Activated CD8-positive, alpha-beta T cell treated with anti-CD3 and anti-CD28 coated beads for 36 hours (primary cell): ENCODE data around the gene LIPE. TPM values are rescaled to one million over a fixed set of nuclear protein-coding genes. Genes with fewer than 3 reads are reported as not detected.

Source experiments
- ATAC-seq: fragments of 200-7000 bp; cut with Tn5 transposase; one replicate; pipeline ENCODE4 v1.10.0; 2021; ENCODE audit warnings: mild to moderate bottlenecking, moderate library complexity
- CTCF ChIA-PET: fragments of 350-600 bp; sonication (Branson Sonifier 250); formaldehyde crosslinking; loops from one replicate; lab custom pipeline; 2021; ENCODE audit warnings: antibody characterized with exemption; lab: Charles Lee
- POLR2A ChIA-PET: fragments of 350-600 bp; sonication (Branson Sonifier 250); formaldehyde crosslinking; loops from one replicate; lab custom pipeline; 2021; ENCODE audit warnings: antibody characterized with exemption; lab: Charles Lee
- DNase-seq: peaks from one replicate; pipeline ENCODE4 v3.0.0-alpha.2; 2020
- H3K27ac Mint-ChIP-seq: one replicate; pipeline ENCODE4 v1.8.0; 2021; ENCODE audit warnings: mild to moderate bottlenecking, mixed read lengths
- H3K27me3 Mint-ChIP-seq: one replicate; pipeline ENCODE4 v1.8.0; 2021; ENCODE audit warnings: mixed read lengths
- H3K36me3 Mint-ChIP-seq: one replicate; pipeline ENCODE4 v1.8.0; 2021; ENCODE audit warnings: low read depth, mixed read lengths
- H3K4me1 Mint-ChIP-seq: one replicate; pipeline ENCODE4 v1.8.0; 2021; ENCODE audit warnings: low read depth, mixed read lengths
- H3K4me3 Mint-ChIP-seq: one replicate; pipeline ENCODE4 v1.8.0; 2021; ENCODE audit warnings: mild to moderate bottlenecking, moderate library complexity, mixed read lengths
- H3K9me3 Mint-ChIP-seq: one replicate; pipeline ENCODE4 v1.8.0; 2021; ENCODE audit warnings: mixed read lengths
- CTCF ChIP-seq: fragments of 200-600 bp; IDR thresholded peaks from one replicate; pipeline ENCODE4 v1.8.0; 2022; ENCODE audit warnings: antibody characterized with exemption, mild to moderate bottlenecking
- intact Hi-C: fragments of 100-400 bp; cut with micrococcal nuclease; formaldehyde crosslinking; loops from one replicate; pipeline ENCODE4 v1.10.0; 2022
- total RNA-seq, 2 experiments: library from RNA; stranded (reverse); gene quantifications; one replicate each; pipeline ENCODE4 v1.2.3, GENCODE V29; 2021

Gene LIPE
- total RNA-seq, 2 experiments from 2014 or later = 28.4 to 34.3 TPM

DNA sequence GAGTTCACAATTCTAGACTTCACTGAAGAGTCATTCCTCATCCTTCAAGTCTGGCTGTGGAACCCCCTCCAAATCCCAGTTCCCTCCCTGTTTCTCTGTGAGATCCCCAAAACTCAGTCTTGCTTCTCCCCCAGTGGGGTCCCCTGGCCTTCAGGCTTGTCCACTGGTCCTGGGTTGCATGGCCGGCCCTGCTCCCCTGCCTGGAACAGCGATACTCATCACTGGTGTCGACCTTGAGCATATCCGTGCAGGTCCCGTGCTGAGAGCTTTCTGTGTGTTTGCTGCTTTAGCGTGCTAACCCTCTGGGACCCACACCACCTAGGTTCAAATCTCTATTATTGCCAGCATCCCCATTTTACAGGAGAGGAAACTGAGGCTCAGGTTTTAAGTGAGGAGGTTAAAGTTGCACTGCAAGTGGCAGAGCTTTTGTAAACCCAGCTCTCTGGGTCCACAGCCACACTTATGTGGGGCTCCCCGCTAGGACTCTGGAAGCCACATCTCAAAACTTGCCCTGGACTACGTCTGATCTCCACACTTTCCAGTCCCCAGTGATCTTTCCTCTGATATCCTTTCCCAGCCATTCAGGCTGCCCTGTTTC, 15.5 kb downstream of the LIPE start:
- intact Hi-C loops = no loop called here
- H3K9me3 Mint-ChIP-seq = no peaks in the 10 kb centered on the region
- DNase-seq (no peak), ATAC-seq (no peak)
- CTCF ChIA-PET = interaction anchor here (1.1 to 2.8 kb wide), 4 partner anchors 11 to 29 kb away, joined by 3 to 17 read pairs (median 4); no protein-coding TSS in a partner anchor
- H3K36me3 Mint-ChIP-seq = peaks cover 9% of the 10 kb centered on the region
- no peak overlapping the region for H3K27ac Mint-ChIP-seq
- POLR2A ChIA-PET = interaction anchor here (1.3 kb wide), 2 partner anchors 9 to 11 kb away, joined by 3 to 5 read pairs; no protein-coding TSS in a partner anchor
- H3K4me1 Mint-ChIP-seq = no peaks in the 10 kb centered on the region
- no peaks in the 10 kb centered on the region for H3K27me3 Mint-ChIP-seq
- H3K4me3 Mint-ChIP-seq = no peak overlapping the region
- no peak for TF ChIP-seq CTCF

GRCh38 chr19:42410371-42410770, 16.8 kb downstream of the LIPE start:
- Mint-ChIP-seq H3K36me3 (peaks cover 14% of the 10 kb centered on the region), H3K9me3 (no peaks in the 10 kb centered on the region), H3K27ac (no peak overlapping the region), H3K27me3 (no peaks in the 10 kb centered on the region), H3K4me1 (no peaks in the 10 kb centered on the region), H3K4me3 (no peak overlapping the region)
- no peak for DNase-seq
- CTCF ChIA-PET = interaction anchor here (2.8 kb wide), 1 partner anchor 9 kb away, joined by 17 read pairs; no protein-coding TSS in a partner anchor
- POLR2A ChIA-PET = interaction anchor here (0.9 kb wide), 1 partner anchor 13 kb away, joined by 6 read pairs; no protein-coding TSS in a partner anchor
- ATAC-seq = no peak
- TF ChIP-seq CTCF = no peak
- intact Hi-C loops = no loop called here

DNA sequence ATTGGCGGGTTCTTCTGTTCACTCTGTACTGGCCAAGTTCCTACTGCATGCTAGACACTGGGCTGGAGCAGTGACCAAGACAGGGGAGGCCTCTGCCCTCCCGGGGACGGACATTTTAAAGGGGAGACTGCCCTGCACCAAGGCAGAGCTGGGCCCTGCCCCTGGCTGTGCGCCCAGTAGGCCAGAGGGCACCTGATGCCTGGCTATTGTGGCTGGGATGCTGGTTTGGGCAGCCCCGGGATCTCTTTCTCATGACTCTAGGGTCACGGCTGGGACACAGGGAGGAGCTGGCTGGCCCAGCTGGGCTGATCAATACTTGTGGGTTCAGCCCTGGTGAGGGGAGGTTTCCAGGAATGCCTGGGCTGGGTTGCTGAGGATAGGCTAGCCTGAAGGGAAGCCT, 17.7 kb downstream of the LIPE start:
- Mint-ChIP-seq H3K4me1 (no peaks in the 10 kb centered on the region), H3K36me3 (peaks cover 15% of the 10 kb centered on the region), H3K27me3 (no peaks in the 10 kb centered on the region), H3K4me3 (no peak overlapping the region), H3K9me3 (no peaks in the 10 kb centered on the region), H3K27ac (no peak overlapping the region)
- DNase-seq (no peak), ATAC-seq (no peak)
- TF ChIP-seq CTCF = no peak
- ChIA-PET POLR2A (interaction anchor here (0.9 kb wide), 1 partner anchor 14 kb away, joined by 6 read pairs; no protein-coding TSS in a partner anchor), CTCF (interaction anchor here (1.1 kb wide), 1 partner anchor 11 kb away, joined by 3 read pairs; no protein-coding TSS in a partner anchor)
- intact Hi-C loops = no loop called here

- Mint-ChIP-seq H3K9me3 (no peaks in the 10 kb centered on the region), H3K4me1 (no peaks in the 10 kb centered on the region), H3K4me3 (no peak overlapping the region), H3K27ac (no peak overlapping the region), H3K27me3 (no peaks in the 10 kb centered on the region), H3K36me3 (peaks cover 19% of the 10 kb centered on the region)
- CTCF ChIA-PET = interaction anchor here (1.3 kb wide), 1 partner anchor 42 kb away, joined by 4 read pairs; no protein-coding TSS in a partner anchor
- POLR2A ChIA-PET = no interaction called here
- DNase-seq (no peak), ATAC-seq (no peak)
- intact Hi-C loops = no loop called here
- no peak for TF ChIP-seq CTCF
Measured at GRCh38 chr19:42407816-42408175, 19.4 kb downstream of the LIPE start.
